DMS153 (cell line): ENCODE results near the gene EPC1.

Experiments
- DNase-seq: peaks from one replicate; lab custom pipeline; 2025; lab: John Stamatoyannopoulos, UW

The EPC1 gene

DNA sequence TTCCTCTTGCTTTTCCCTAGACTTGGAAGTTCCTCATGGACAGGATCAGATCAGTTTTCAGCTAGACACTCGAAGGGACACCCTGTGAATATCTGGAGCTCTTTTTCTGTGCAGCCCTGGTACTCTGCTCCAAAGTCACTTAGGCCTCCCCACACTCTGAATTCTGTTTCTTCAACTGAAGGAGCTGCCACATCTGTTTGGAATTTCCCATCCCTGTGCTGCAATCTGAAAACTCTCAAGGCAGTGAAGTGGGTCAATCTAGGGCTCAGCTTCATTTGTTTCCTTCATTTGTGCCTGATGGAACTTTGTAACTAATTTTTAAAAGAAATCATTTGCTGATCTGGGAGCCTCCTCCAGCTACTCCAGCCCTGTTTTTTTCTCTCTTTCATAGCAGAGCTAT, 9.6 kb downstream of the EPC1 start:
- no peak for DNase-seq

DNA sequence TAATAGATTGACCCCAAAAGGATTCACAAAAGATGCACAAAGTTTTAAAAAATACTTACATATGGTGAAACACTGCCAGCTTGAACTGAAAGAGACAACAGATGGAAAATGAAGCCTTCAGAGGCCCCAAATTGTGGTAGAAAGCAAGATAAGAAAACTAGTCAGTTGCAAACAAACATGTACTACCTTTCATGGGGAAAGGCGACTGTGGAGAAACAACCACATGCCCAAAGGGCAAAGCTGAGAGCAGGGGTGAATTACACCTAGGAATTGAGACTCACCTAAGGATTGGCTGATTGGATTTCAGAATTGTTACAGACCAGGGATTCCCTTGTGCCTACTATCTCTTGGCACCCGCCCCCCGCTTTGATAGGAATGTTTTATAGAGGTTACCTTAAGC, 13.1 kb downstream of the EPC1 start:
- DNase-seq, result no peak

DNA sequence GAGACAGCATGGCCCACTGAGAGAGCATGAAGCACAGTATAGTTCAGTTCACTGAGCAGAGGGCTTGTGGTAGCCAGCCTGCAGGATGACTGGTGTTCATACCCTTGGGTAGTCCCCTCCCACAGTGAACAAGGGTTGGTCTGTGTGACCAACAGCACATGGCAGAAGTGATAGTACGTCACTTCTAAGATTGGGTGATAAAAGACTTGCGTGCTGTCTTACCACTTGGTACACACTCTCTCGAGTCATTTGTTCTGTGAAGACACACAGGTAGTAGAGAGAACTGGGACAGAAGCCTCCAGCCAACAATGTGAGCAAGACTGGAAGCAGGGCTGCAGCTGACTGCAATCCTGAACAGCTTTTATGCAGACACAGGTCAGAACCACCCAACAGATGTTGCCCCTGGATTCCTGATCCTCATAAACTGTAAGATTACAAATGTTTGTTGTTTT, 14.6 kb downstream of the EPC1 start:
- no peak for DNase-seq

DNA sequence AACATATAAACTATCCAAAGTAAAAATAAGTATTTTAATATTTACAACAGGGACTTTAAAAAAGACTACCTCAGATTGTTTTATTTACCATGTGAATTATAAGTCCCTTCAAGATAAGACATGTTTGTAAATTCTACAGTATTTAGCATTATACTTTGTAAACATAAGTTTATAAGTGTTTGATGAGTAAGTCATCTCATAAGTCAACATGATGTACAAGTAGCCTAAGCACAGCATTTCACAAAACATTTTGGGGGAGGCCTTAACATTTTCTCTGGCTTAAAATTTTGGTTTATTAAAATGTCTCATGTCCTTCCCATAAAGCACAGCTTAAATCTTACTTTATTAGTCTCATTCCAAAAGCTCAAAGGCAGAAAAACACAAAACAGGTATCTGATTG, 15.4 kb downstream of the EPC1 start:
- no peak for DNase-seq

DNA sequence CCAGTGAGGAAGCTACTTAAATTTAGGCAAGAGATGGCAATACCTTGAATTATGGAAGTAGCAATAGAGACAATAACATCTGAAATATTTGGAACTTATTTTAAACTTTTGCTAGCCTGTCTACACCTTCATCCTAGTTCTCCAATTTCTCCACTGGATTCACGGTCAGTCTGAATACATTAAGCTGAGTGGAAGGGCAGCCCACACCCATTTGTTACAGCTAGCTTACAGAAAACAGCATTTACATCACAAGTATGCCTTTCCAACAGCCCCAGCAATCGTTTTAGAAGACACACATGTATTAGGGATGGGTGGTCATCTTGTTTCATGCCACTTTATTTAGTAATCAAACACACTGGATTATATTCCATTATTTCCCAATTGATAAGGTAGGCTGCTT, 16.7 kb downstream of the EPC1 start:
- DNase-seq, result no peak

DNA sequence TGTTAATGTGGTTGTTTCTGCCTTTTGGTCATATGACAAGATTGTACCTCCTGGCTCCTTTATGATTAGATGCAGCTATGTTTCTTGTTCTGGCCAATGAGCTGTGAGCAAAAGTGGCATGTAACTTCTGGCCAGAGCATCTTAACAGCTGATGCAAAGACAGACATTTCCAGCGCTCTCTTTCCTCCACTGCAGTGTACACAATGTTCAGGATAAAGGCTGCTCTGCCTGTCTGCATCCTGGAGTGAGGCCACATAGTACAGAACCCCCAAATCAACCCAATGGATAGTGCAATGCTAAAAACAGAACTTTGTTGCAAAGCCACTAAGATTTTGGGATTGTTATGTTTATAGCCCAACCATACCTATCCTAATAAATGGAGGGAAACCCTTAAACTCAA, 17.9 kb downstream of the EPC1 start:
- DNase-seq, result no peak

DNA sequence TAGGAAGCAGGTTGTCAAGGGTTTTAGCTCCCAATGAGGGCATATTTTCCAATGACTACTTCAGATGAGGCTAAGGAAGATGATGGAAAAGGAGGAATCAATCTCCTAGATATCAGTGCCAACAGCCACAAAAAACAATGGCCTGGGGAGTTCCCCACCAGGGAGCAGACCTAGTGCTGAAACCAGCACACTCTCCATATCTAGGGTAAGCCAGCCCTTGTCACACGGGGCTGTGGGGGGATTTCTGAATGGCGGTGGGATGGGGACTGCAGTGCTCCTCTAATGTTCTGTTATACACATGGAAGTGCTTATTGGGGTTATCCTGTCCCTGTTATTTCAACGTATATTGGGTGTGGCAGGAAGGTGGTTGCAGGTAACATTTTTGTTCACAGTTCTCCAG, 18.5 kb downstream of the EPC1 start:
- no peak for DNase-seq

DNA sequence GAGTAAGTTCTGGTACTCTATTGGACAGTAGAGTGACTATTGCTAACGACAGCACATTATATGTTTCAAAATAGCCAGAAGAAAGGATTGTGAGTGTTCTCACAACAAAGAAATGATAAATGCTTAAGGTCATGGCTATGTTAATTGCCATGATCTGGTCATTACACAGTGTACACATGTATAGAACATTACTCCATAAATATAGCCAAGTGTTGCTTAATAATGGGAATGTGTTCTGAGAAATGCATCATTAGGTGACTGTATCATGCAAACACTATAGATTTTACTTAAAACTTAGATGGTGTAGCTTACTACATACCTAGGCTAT, 19.6 kb downstream of the EPC1 start:
- DNase-seq, result no peak

DNA sequence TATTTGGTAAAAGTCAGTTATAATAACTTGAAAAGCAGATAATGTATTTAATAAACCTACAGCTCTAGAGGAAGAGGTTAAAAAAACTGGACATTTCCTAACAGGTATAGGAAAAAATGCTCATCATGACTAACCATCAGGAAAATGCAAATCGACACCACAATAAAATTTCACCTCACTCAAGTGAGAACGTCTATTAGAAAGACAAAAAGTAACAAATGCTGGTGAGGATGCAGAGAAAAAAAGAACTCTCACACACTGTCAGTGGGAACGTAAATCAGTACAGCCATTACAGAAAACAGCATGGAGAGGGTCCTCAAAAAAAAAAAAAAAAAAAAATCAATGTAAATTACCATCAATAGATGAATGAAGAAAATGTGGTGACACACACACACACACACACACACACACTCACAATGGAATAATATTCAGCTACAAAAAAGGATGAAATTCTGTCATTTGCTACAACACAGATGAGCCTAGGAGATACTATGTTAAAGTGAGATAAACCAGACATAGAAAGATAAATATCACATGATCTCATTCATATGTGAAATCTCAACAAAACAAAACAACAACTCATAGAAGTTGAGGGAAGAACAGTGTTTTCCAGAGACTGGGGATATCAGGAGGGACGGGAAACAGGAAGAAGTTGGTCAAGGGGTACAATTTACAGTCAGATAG, 20.1 kb downstream of the EPC1 start:
- no peak for DNase-seq

DNA sequence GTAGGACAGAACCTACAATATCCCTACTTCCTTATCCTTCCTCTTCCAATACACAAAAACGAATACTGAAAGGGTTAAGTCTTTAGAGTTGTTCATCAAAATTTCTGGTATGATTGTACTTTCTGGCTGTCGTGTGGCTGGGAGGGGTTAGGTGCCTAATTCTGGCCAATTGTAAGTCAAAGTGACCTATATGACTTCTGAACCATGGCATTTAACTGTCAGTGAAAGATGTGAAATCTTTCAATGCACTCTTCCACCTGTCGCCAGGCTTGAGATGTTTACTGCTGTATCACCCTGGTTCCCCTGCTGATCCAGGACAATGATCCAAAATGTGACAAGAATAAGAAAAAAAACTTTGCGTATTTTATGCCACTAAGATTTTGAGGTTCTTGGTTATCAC, 20.8 kb downstream of the EPC1 start:
- no peak for DNase-seq

DNA sequence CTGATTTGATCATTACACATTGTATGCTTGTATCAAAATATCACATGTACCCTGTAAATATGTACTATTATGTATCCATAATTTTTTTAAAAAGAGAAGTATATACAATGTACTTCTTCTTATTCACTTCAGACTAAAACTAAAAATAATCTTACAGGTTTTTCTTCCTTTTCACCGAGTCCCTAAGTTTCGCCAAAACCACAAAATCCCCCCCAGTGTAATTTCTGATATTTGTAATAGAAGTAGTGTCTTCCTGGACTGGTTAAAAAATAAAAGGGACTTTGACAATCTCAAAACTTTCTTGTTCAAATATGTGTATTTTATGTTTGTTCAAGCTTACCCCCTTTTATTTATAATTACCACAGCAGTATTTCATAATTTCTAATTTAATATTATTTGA, 23.9 kb downstream of the EPC1 start:
- no peak for DNase-seq

DNA sequence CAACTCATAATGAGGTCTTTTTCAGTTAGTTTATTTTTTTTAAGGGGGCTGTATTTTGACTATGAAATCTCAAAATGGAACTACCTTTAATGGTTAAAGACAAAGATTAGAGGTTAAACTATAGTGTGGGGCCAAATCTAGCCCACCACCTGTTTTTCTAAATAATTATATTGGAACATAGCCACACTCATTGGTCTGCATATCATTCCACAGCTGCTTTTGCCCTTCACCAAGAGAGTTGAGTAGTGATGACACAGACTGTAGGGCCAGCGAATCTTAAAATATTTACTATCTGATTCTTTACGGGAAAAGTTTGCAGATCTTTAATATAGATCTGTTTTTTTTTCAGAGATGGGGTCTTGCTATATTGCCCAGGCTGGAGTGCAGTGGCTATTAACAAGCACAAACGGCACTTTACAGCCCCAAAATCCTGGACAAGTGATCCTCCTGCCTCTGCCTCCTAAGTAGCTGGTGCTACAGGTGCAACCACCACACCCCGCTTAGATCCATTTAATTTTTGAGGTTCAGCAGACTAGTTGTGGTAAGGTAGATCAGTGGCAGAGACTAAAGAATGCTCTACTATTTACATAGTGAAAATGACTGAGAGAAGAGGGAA, 25.8 kb downstream of the EPC1 start:
- no peak for DNase-seq

DNA sequence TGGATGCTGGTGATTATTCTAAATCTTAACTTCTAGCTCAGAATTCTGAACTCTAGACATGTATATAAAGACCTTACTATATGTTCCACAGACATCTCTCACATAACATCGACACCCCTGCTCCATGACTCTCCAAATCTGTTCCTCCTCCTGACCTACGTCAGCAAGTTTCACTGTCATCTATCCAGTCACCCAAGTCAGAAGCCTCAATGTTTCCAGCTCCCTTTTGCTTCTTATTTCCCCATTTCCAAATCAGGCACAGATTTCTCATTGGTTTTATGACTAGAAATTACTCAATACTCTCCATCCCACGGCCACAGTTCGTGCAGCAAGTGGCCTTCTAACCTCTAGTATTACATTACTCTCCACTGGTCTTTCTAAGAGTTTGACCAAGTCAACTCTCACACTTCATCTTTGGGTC, 28.5 kb downstream of the EPC1 start:
- no peak for DNase-seq

DNA sequence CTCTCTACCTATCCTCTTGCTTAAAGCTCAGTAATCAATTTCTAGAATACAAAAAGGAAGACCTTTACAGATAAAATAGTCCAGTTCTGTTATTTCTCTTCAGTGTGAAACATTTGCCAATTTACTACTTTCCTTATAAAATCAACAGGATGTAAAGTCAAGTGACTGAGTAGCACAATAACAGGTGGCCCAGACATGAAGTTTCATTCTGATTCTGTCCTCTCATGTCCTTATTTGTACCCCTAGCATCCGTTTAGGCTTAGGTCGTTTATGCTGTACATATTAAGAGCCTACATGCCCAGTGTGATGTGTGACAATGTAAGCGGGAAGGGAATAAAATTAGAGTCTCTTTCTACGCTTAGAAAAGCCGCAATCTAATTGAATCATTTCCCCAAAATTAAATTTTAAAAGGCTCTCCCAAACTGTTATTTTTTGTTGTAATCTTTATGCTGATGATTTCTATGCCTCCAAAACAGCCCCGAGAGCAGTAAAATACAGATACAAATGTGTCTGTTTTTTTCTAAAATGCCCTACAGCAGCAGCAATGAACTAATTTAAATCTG, 29.1 kb downstream of the EPC1 start:
- DNase-seq, result no peak

DNA sequence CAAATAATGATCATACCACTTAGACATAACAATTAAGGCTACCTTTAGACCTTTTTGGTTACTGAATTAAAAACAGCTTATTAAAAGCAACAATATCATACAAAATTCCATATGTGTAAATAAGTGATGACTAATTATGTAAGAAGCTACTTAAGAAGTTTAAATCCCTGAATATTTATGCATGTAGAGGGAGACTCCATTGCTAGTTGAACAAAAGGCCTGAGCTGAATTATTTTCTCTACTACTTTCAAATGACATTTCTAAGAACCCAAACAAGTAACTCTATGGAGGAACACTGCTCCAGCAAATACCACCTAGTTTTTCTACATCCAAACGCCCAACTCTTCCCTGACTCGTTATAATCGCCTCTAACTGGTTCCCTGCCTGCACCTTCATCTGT, 31.5 kb downstream of the EPC1 start:
- DNase-seq, result no peak

DNA sequence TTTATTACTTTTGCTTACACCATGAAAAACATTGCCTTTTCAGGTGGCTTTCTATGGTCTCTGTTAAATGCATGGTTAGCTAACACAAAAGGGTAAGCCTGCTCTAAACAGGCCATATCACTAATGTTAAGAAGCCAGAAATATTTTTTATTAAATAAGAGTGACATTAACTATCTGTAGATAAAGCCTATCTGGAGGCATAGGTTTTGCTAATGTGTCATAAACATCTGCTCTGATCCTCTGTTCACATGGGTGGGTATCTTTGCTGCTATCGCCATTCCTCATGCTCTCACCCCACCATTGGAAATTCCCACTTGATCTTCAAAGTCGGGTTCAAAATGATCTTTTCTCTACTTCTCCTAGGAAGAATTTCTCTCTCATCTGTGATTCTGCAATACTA, 32.4 kb downstream of the EPC1 start:
- DNase-seq, result no peak

DNA sequence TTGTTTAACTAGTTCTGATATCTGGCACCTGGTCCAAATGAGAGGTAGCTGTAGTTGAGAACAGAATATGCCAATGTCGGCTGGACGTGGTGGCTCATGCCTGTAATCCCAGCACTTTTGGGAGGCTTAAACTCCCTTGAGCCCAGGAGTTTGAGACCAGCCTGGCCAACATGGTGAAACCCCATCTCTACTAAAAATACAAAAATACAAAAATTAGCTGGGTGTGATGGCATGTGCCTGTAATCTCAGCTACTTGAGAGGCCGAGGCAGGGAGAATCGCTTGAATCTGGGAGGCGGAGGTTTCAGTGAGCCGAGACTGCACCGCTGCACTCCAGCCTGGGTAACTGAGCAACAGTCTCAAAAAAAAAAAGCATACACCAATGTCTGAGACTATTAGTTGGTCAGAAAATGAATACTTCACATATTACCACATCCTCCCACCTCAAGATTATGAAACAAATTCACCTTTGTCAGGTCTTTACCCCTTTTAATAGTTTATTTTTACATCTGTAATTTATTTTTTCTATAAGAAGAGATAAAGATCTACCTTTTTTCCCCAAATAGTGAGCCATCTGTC, 38.8 kb downstream of the EPC1 start:
- no peak for DNase-seq

DNA sequence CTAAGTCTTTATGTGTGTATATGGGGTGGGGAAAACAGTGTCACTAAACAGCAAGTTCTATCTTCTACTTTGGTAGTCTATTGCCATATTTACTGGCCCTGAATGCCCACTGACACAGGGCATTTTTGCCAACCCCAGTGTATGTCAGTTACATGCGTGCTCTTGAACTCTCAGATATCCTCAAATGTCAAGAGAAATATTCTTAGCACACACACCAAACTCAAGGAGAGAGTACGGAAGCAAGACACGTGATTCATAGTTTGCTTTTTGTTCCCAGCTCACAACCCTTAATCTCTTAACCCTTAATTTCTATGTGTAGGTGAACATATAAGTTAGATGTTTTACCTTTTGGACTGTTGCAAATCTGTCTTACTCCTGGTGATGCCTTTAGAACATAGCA, 39.3 kb downstream of the EPC1 start:
- DNase-seq, result no peak

DNA sequence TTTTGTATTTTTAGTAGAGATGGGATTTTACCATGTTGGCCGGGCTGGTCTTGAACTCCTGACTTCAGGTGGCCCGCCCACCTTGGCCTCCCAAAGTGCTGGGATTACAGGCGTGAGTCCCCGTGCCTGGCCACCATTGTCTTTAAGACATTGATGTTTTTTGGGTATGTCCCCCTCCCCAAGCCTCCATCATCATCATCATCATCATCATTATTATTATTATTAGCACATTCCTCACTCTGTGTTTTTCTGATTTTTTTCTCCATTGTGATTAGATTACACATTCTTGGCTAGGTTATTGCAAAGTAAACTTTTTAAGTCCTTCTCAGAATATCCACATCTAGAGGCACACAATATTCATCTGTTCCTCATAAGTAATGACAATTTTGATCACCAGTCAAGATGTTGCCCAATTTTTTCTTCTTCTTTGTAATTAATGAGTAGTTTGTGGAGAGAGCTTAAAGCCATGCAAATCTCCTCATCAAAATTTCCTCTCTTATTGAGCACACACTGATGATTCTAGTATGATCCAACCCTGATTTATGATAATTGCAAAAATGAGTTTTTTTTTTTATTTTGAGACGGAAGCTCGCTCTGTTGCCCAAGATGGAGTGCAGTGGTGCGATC, 47.5 kb downstream of the EPC1 start:
- no peak for DNase-seq

DNA sequence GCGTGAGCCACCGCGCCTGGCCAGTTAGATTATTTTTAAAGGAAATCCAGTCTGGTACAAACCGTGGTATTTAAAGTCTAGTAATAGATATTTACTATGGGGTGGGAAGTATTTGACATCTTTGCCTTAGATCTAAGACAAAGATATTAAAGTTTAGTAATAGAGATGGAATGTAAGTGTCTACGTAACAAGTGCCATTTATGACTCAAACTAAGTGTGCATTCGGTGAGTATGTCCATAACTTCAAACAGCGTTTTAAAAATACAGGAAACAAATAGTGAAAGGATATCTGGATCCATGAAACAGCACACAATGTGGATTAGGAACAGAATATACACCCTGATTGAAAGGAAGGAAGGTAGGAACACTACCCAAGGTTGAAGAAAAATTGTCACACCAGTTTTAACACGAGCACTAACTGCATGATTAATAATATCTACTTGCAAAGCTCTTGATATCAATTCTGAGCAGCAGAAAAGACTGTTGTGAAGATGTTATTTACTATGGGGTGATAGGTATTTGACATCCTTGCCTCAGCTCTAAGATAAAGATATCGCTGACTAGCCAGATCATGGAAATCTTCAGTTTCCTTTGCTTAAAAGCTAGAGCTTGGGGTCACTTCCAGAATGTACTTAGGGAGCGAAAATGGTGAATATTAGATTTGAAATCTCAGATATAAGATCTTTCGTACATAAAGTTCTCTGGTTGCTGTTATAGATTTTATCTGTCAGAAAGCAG, 48.7 kb downstream of the EPC1 start:
- DNase-seq, result no peak

DNA sequence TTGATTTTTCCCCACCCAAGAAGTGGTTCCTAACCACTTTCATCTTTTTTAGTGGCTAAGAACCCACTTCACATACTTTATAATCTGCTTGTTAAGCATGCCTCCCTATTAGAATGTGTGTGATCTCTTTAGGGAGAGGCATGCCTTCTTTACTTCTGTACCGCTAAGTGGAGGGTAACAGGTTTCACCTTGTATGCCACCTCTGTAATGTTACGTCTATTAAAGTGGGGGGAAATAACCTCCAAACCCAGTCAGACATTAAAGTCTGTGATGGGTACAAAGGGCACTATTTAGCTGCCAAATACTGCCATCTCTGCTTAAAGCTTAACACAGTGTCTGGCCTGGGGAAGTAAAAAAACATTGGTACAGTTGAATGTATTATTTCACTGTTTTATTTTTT, 51.9 kb downstream of the EPC1 start:
- DNase-seq, result no peak

DNA sequence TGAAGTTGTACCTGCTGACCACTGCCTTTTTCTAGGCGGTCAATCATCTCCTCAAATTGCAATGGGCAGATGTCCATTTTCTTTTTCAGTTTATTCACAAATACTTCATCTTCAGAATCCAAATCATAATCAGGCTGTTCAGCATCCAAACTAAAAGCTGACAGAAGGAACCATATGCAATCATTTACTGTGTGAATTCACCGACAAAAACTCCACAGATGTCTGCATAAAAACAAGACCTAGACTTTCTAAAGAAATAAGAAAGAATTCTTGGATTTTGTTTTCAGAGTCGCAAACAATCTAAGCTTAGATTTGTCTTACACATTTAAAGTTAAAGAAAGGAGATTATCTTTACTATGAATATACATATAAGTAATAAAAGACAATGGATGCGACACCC, 53.4 kb downstream of the EPC1 start:
- no peak for DNase-seq

DNA sequence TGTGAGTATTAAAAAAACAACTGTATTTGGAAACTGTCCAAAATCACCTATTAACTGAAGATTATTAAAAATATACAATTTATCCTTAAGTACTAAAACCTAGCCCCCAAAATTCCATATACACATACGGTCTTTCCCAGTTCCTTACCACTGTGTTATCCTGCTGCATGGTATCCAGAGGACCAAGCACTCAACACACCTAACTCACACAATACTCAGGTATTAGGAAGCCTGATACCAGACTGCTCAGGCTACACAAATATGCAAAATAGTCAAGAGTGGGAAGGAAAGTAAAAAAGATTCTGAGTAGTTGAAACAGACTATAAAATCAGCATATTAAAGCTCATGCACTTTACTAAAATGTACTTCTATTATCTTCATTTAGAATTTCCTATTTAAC, 67.2 kb downstream of the EPC1 start:
- no peak for DNase-seq
